ENCODE measurements around the gene ZIC3.

Gene ZIC3

GRCh38 chrX:137574102-137574783 is 8.3 kb downstream of the ZIC3 start:
- DNase-seq: no peak

- no peak for DNase-seq
These were observed 8.9 kb downstream of the ZIC3 start for GRCh38 chrX:137574784-137575293.

GRCh38 chrX:137575596-137576255 is 9.8 kb downstream of the ZIC3 start:
- DNase-seq: no peak

GRCh38 chrX:137587151-137587550 is 21.2 kb downstream of the ZIC3 start:
- no peak for DNase-seq

GRCh38 chrX:137600769-137601168 is 34.8 kb downstream of the ZIC3 start:
- no peak for DNase-seq

Data from stimulated activated CD4-positive, alpha-beta T cell treated with anti-CD3 and anti-CD28 coated beads, Interleukin-4, amount 100 ng/mL, for 4 hours (primary cell).